NCI-H2196 (cell line): ENCODE results near the gene VPREB3.
"Not testable (repeated sequence)": the region's sequence is repeated elsewhere in the genome, so short reads cannot be mapped to it uniquely, and the experiment has no call there.

Source experiments
- DNase-seq: peaks from one replicate; lab custom pipeline; 2025; ENCODE audit not compliant: unreplicated experiment; lab: John Stamatoyannopoulos, UW

The VPREB3 gene

DNA sequence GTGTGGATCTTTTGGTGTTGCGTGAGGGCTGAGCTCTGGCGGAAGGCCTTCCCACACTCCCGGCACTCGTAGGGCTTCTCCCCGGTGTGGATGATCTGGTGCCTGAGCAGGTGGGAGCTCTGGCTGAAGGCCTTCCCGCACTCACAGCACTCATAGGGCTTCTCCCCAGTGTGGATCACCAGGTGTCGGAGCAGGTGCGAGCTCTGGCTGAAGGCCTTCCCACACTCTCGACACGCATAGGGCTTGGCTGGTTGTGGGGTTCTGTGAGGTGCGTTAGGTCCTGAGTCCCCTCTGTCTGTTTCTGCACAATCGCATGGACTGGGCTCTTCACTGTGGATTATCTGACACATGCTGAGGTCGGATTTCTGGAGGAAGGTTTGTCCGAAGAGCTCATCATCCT lies 9.7 kb downstream of the VPREB3 start:
- DNase-seq: no peak

- DNase-seq: no peak
Observed at GRCh38 chr22:23744001-23744400, 10.2 kb downstream of the VPREB3 start.

GRCh38 chr22:23743303-23743705 lies 10.9 kb downstream of the VPREB3 start:
- DNase-seq: no peak

GRCh38 chr22:23742505-23743264 lies 11.5 kb downstream of the VPREB3 start:
- DNase-seq: no peak

DNA sequence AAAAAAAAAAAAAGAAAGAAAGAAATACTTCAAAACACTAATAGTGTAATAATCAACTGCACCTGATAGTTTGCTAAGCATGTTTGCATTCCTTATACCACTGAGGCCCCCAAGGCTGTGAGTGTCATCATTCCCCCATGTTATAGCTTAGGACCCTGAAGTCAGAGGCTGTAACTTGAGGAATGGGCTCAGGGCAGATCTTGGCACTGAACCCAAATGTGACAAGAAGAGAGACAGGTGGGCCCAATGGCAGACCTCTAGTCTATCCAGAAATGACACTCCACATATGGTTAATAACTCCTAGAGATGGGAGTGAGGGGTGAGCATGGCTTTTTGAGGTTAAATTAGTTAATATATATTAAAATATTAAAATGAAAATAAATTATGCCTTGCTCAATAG lies 16.5 kb downstream of the VPREB3 start:
- DNase-seq: no peak

DNA sequence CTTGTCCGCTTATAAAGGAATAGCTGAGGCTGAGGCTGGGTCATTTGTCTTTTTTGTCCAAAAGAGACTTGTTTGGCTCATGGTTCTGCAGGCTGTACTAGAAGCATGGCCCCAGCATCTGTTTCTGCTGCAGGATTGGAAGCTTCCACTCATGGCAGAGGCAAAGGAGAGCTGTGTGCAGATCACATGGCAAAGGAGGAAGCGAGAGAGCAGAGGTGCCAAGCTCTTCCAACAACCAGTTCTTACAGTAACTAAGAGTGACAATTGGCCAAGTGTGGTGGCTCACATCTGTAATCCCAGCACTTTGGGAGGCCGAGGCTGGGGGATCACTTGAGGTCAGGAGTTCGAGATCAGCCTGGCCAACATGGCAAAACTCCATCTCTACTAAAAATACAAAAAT lies 26.1 kb downstream of the VPREB3 start:
- DNase-seq: not testable (repeated sequence)

DNA sequence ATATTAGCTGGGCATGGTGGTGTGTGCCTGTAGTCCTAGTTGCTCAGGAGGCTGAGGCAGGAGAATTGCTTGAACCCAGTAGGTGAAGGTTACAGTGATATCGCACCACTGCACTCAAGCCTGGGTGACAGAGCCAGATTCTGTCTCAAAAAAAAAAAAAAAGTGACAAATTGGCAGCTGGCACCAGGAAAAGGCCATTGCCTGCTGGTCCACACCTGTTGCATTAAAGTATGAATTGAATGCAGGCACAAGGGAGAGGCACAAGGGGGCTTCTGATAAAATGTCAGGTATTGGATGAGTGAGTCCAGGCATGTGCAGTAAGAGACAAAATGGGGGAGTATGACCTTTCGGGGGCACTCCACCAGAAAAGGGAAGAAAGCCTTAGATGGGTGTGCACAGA lies 31.5 kb downstream of the VPREB3 start:
- no peak for DNase-seq

GRCh38 chr22:23722160-23722559 lies 32.1 kb downstream of the VPREB3 start:
- no peak for DNase-seq

- no peak for DNase-seq
Observed at GRCh38 chr22:23720855-23721254, 33.4 kb downstream of the VPREB3 start.

- peak; percentile 0 for DNase-seq
Observed at GRCh38 chr22:23718371-23719165, 35.7 kb downstream of the VPREB3 start.

DNA sequence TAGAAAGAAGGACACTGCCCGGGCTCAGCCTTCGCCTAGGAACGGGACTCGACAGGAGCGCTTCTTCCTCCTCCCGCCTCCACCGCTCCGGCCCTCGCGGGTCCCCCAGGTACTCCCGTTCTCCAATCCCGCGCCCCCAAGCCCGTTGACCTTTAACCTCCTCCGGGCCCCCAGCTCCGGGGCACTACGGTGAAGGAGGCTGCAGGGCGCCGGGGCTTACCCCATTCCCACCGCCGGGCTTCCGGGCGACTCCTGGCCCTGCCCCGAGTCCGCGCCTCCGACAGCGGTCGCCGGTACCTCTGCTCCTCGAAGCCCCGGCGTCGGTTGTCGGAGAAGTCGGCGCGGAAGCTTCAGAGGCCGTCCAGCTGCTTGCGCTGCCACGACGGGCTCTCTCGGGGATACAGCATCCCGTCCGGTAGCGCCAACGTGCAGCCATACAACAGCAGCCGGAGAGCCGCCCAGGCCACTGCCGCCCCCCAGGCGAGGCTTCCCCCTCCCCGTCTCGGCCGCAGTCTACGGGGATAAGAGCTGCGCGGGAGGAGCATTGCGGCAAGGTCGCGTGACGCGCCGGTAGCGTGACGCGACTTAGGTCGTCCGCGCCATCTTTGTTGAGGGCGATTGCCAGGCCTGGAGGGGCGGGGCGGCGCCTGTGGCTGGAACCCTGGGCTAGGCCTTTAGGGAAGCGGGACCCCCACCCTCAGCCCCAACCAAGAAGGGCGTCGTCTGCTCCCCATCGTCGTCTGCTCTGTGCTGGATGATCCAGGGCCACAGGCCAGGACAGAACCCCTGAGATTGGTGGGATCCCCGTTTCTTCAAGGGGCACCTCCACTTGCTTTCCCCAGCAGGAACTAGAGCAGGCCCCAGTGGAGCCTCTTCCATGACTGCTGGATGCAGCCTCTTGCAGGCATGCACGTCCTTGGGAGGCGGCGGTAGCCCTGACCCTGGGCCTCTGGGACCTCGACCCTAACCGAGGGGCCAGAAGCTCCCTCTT lies 37.1 kb downstream of the VPREB3 start:
- peak; percentile 73 for DNase-seq

- DNase-seq: no peak
Observed at GRCh38 chr22:23715806-23716375, 38.3 kb downstream of the VPREB3 start.

DNA sequence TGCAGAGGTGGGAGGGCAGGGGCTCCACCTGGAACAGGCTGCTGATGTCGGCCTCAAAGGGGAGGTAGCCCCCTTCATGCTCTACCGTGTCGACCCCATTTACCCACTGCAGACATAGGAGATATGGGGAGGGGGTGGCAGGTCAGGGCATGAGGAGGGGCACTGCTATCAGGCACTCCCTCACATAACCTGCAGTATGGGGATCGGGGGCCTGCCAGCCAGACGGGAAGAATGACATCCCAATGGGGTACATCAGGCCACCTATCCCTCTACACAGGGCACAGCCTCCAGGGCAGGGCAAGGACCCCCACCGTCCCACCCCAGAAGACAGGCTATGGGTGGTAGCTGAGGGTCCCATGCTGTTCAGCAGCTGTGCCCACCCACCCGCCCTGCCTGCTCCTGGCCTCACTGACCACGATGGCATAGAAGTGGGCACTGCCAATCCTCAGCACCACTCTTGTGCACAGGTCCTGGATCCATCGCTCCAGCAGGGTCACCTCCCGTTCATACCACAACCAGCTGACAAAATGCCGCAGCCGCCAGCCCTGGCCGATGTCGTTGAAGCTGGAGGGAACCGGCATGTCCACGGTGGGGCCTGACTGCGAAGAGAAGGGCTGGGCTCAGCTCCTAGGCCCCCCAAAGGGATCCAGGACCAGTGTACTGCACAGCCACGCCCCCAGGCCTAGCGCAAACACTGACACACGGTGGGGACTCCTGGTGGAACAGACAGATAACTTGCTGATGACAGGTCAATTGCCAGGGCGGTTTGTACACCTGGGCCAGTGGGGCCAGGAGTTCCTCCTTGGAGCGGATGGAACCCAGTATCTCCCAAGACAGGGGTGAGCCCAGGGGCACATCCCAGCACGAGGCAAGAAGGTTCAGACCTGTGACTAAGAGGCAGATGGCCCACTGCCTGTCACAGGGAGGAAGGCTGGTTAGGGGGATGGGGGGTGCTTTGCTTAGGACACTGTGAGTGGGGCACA lies 39.3 kb downstream of the VPREB3 start:
- no peak for DNase-seq

- no peak for DNase-seq
Observed at GRCh38 chr22:23713696-23714595, 40.3 kb downstream of the VPREB3 start.

- no peak for DNase-seq
Observed at GRCh38 chr22:23712256-23712655, 42.0 kb downstream of the VPREB3 start.

DNA sequence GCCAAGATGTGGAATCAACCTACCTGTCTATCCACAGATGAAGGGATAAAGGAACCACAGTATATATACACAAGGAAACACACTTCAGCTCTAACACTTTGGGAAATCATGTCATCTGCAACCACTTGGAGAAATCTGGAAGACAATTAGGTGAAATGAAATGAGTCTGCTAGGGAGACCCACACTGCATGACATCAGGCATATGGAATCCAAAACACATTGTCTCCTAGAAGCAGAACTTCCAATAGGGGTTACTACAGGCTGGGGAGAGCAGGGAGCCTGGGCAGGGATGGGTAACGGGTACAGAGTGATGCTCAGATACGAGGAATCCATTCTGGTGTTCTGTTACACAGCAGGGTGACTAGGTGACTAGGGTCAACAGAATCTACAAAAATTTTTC lies 45.1 kb downstream of the VPREB3 start:
- no peak for DNase-seq

DNA sequence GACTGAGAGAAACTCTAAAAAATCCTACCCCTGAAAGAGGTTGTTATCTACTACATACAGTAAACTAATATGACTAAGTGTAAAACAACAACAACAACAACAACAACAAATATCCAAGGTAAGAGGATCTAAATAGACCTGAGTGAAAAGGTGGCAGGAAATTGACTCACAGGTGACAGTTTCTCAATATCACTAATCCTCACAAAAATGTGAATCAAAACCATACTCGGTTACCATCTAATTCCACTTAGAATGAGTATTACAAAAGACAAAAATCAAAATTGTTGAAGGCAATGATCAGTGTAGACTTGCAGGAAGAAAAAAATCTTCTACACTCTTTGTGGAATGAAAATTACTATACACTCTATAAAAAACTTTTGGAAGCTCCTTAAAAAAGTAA lies 46.0 kb downstream of the VPREB3 start:
- no peak for DNase-seq

DNA sequence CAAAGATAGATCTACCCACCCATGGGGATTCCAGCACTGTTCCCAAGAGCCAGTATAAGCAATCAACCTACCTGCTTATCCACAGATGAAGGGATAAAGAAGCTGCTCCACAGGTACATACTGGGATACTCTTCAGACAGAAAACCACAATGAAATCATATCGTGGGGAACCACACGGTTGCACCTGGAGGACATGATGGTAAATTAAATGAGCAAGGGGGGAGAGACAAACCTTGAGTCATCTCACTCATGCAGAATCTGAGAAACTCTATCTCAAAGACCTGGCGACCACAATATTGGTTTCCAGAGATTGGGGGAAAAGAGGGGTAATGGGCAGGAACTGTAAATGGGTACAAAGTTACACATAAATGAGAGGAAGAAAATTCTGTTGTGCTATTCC lies 48.9 kb downstream of the VPREB3 start:
- no peak for DNase-seq

- DNase-seq: no peak
Observed at GRCh38 chr22:23704829-23705228, 49.4 kb downstream of the VPREB3 start.
